ENCODE data around the gene GRIK3.

The GRIK3 gene

GRCh38 chr1:36975642-36976041 lies 58.7 kb downstream of the GRIK3 start:
- no peak for DNase-seq

GRCh38 chr1:36973056-36973455 lies 61.3 kb downstream of the GRIK3 start:
- no peak for DNase-seq

DNA sequence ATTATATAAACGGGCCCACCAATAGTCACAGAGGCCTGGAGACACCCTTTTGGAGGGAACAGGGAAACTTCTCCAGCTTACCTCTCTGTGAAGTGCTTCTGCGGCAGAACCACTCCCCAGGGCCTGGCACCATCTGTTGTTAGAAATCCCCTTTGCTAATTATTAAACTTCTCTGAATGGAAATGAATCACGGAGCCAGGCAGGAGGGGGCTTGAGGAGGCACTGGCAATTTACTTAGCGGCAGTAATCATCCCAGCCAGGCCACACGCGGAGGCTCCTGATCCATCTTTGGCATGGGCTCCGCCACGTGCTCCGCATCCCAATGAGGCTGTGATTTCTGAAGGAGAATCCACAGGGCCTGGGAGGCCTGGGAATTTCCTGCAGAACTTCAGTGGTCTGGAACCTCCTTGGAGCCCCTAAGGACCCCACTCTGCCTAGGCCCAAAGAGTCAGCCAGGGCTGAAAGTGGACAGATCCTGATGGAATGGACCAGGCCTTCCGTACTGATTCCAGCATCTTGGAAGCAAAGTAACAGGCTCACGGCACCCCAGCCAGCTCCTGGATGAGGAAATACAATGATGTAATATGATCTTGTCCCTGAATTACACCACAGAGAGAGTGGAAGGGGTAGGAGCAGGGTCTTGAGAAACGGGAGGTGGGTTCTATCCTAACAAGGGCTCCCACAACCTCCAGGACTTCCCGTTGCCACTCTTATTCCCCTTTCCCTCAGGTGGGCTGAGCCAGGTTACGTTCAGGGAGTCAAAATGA lies 62.3 kb downstream of the GRIK3 start:
- DNase-seq = no peak

DNA sequence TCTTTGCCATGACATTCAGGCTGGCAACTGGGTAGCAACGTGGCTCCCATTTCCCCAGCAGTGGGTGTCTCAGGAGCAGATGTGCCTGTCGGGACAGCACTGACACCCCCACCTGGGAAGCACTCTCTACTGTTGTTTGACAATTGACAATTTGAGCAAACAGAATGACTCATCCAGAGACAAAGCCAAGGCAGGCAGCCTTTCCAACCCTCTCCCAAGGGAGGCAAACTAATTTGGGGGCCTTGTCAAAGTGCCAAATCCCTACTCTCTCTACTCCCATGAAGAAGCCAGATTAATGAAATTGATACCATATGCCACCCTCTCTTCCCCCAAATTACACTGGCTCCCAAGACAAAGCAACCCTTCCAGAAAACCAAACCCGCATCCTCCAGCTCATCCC lies 65.6 kb downstream of the GRIK3 start:
- DNase-seq = no peak

GRCh38 chr1:36966242-36966641 lies 68.1 kb downstream of the GRIK3 start:
- DNase-seq = no peak

GRCh38 chr1:36965275-36966159 lies 68.8 kb downstream of the GRIK3 start:
- no peak for DNase-seq

- DNase-seq = no peak
Observed at GRCh38 chr1:36964830-36965229, 69.5 kb downstream of the GRIK3 start.

GRCh38 chr1:36963006-36963405 lies 71.3 kb downstream of the GRIK3 start:
- no peak for DNase-seq

DNA sequence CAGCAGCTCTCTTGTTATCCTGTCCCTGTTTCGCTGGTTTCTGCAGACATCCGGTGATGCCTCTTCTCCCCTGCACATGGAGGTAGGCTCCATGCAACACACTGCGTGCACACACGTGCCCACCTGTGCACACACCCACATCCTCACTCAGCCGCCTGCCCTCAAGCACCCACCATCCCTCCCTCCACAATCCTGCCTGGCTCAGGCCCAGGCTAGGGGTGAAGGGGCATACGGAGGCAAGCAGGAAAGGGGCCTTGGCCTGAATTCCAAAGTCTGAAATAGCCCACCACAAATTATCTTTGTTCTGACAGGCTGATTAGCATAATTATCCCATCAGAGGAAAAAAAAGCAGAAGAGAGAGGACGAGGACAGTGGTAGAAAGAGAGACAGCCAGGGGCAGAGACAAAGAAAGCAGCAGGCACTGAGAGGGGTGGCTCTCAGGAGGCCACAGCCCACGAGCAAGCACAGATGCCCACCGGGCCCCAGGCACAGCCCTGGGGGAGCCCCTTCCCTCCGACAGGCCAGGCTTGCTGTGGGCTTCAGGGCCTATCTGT lies 73.2 kb downstream of the GRIK3 start:
- no peak for DNase-seq

DNA sequence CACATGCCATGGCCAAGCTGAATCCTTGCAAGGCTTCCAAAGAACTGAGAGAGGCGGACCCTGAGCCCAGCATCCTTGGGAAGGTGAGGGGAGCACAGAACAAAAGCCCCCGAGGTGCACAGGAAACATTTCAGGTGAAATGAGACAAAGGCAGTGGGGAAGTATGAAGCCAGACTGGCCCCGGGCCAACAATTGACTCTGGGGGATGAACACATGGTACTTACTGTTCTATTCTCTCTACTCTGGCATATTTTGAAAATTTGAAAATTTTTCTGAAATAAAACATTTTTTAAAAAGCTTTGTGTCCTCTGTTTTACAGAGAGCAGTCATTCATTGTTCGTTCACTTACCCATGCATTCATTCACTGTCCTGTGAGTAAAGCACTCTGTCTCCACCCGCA lies 77.7 kb downstream of the GRIK3 start:
- DNase-seq = no peak

DNA sequence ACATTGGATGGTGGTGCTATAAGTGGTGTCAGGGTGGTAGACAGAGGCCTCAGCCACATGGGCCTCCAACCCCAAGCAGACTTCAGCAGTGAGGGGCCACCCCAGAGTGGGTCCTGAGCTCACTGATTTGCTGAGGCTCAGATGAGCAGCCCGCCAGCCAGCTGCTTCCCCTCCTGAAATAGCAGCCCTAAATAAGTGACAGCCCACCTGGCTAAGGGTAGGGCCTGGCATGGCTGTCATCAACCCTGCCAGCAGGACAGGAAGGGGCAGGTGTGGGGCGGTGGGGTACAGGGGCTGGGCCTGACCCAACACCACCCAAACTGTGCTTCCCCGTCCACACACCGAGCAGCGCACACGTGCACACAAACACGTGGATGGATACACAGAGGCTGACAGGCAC lies 79.3 kb downstream of the GRIK3 start:
- DNase-seq = no peak

DNA sequence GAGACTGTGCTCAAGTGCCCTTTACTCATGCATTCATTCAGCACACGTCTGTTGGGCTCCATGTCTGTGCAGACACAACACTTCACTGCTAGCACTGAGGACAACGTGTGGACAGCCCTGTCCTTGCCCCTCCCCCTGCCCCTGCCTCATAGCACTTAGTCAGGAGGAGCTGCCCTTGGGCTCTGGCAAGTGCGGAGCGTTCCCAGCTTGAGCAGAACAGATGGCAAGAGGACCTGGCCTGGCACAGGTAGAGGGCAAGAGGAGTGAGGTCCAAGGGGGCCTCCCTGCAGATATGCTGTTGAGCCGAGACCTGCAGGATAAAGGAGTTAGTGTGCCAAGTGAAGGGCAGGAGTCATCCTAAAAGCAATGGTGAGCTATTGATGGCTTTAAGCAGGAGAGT lies 81.3 kb downstream of the GRIK3 start:
- DNase-seq = no peak

GRCh38 chr1:36951761-36952160 lies 82.6 kb downstream of the GRIK3 start:
- DNase-seq = no peak

DNA sequence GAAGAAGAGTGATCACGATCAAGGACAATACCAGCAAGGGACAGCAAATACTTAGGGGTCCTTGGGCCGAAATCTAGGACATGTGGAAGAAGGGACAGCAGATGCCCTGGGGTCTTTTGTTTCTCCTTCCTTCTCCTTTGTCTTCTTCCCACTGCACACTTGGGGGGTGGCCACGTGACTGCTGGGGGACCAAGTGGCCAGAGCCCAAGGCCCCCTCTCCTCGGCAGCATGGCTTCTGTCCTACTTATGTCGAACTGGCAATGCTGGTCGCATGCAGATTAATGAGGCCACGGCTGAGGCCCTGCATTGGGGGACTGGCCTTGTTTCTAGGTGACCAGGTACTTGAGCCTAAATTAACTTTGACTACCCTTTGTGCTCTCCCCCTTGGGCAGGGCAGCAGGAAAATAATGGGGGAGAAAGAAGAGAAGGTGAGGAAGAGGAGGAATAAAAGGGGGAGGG lies 83.0 kb downstream of the GRIK3 start:
- no peak for DNase-seq

DNA sequence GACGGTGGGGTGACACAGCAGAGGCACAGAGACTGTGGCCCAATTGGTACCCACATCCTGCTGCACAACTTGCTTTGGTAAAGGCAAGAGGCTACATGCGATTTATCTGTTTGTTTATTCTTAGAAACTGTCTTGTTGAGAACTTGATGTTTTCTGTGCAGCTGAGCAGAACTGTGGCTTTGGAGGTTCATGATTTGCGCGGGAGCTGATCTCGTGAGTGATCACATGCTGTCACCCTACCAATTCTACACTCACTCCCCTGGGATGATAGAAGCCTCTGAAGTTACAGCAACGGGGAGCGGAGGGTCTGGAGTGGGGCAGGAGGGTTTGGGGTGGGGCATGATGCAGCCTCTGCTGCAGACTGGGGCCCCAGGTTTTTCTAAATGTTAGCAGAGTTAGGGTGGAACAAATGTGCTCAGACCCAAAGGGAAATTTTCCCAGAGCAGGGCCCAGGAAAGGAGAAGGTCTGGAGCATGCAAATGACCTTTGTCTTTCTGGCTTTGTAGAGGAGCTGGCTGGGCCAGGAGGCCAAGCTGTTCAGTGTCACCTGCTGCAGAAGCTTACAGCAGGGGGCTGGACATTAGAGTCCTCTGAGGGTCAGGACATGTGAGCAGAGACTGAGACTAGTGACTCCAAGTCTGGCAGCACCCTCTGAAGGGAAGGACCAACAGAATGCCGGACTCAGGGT lies 83.6 kb downstream of the GRIK3 start:
- no peak for DNase-seq

DNA sequence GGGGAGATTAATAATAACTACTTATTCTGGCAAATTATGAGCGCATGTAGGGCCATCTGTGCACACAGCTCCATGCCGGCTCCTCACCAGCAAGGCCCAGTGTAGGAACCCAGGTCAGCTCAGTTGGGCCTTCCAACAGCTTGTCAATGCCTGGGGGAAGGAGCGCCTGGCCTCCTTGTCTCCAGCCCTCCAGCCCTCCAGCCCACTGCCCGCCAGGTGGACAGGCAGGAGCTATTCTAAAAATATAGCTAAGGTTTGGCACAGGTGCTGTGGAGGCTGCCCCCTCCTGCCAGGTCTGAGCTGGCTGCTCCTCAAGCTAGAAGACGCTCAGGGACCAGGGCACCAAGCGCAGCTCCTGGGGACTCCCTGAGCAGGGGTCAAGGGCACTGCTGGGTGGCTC lies 85.7 kb downstream of the GRIK3 start:
- DNase-seq = no peak

GRCh38 chr1:36948147-36948546 lies 86.2 kb downstream of the GRIK3 start:
- no peak for DNase-seq

GRCh38 chr1:36947384-36947783 lies 86.9 kb downstream of the GRIK3 start:
- no peak for DNase-seq

DNA sequence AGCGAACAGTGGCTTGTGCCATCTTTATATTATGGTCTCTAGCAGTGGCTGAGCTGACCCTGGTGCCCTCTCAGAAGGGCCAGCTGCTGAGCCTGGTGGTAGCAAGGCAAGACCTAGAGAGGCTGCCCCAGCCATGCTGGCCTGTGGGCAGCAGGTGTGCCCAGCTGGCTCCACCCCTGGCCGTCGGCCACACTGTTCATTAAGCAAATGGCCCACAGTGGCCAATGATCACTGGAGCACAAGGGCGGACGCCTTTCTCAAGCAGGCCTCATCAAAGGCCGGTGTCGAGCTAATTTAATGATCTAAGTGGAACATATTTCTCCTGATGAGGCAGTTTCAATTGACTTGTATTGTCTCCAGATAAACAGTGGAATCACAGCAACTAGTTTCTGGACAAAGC lies 89.4 kb downstream of the GRIK3 start:
- DNase-seq = no peak

GRCh38 chr1:36942148-36942547 lies 92.2 kb downstream of the GRIK3 start:
- DNase-seq = no peak

GRCh38 chr1:36941316-36941978 lies 92.9 kb downstream of the GRIK3 start:
- DNase-seq = no peak

DNA sequence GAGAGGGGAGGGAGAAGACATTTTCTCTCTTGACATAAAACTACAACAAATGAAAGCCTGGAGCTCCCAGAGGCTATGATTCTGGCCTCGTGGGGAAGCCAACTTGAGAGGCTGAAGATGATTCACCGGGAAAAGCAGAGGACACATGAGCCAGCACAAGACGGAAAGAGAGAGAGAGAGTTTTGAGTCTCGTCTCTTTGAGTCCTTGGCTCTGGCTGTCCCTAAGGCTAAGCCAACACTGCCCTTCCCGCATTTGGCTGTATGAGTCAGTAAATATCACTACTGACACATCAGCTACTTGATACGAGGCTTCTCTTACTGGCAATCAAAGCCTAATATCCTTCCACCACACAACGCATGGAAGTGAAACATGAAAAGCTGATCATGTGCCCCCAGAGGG lies 95.5 kb downstream of the GRIK3 start:
- no peak for DNase-seq

- DNase-seq = no peak
Observed at GRCh38 chr1:36937371-36937770, 96.9 kb downstream of the GRIK3 start.
